ENCODE measurements around the gene SHC2. TPM values are rescaled to one million over a fixed set of nuclear protein-coding genes. Genes with fewer than 3 reads are reported as not detected.

Gene SHC2
- total and polyA plus RNA-seq, 2 of the 13 experiments (the other 11 are each of a cell fraction or from before 2014, with no cell fraction given), result 9.0 to 18.3 TPM

GRCh38 chr19:416416-416815 is 44.4 kb downstream of the SHC2 start (continued):
- TF ChIP-seq ZBED4 (CRISPR knock-in tag; IDR thresholded peaks at IDR 0.05; ENCODE audit: borderline replicate concordance) (no peak), KLF11 (CRISPR knock-in tag; IDR thresholded peaks at IDR 0.05) (no peak), MZF1 (CRISPR knock-in tag; IDR thresholded peaks at IDR 0.05; ENCODE audit: borderline replicate concordance) (no peak)

GRCh38 chr19:415292-415691 is 45.5 kb downstream of the SHC2 start:
- in situ Hi-C loops (cut with HindIII; ENCODE audit: extremely low pct_ligation_motif_present, low pct_unique_long_range_greater_than_20kb), result no loop called here
- Histone ChIP-seq H3K4me2 (ENCODE audit: low read depth, low read length) (no peak overlapping the region), H3K4me1 (ENCODE audit: insufficient read depth, low read length) (no peaks in the 10 kb centered on the region), H3K36me3 (replicated peaks in 1 of 2; ENCODE audit: control insufficient read depth in 1 of 2, insufficient read depth in 2 of 2, low read length in 2 of 2) (0 out of 5 replicates have a peak, but pooled peaks cover 0 to 1% of the 10 kb centered on the region in 2 experiments), H3K9ac (ENCODE audit: insufficient read depth, low read depth, low read length) (no peak overlapping the region), H3K27me3 (ENCODE audit: control insufficient read depth in 1 of 2, insufficient read depth in 2 of 2, low read length in 2 of 2) (peaks cover 6 to 22% of the 10 kb centered on the region in 2 experiments), H2AFZ (ENCODE audit: low read length) (no peak overlapping the region), H3K27ac (ENCODE audit: extremely low read length, insufficient read depth, low read length) (no peak overlapping the region), H4K20me1 (ENCODE audit: insufficient read depth, low read length) (peaks cover 6% of the 10 kb centered on the region; the same call in 1 of the 2 replicates), H3K9me3 (ENCODE audit: low read length) (no peaks in the 10 kb centered on the region), H3K4me3 (replicated peaks in 1 of 3; ENCODE audit: insufficient read depth in 1 of 3, low read depth in 2 of 3, low read length in 3 of 3) (no peak overlapping the region), H3K79me2 (ENCODE audit: insufficient read depth, low read length) (no peaks in the 10 kb centered on the region)
- ChIA-PET CTCF (ENCODE audit: low intra/inter-chr PET ratio, low total read pairs) (no interaction called here), POLR2A (no interaction called here)
- DNase-seq (ENCODE audit: low spot score) (no peak), ATAC-seq (no peak), FAIRE-seq (no peak)
- 94% methylated on average over 1 of the region's 1 CpG for WGBS (ENCODE audit: low lambda C conversion rate)
- BruUV-seq (replicated peaks), result no TSS peak
- intact Hi-C loops (cut with micrococcal nuclease; ENCODE audit: unreplicated experiment), result no loop called here
- TF ChIP-seq ZNF33B (CRISPR knock-in tag; IDR thresholded peaks at IDR 0.05) (no peak), DNMT1 (CRISPR knock-in tag; IDR thresholded peaks at IDR 0.05) (no peak), CENPT (CRISPR knock-in tag; IDR thresholded peaks at IDR 0.05; ENCODE audit: low read depth) (no peak), NR3C1 (CRISPR knock-in tag; IDR thresholded peaks at IDR 0.05) (no peak), SUZ12 (IDR thresholded peaks at IDR 0.05; ENCODE audit: low read depth, low read length) (no peak), AFF4 (CRISPR knock-in tag; IDR thresholded peaks at IDR 0.05) (no peak), GZF1 (CRISPR knock-in tag; IDR thresholded peaks at IDR 0.05) (no peak), TFAP4 (IDR thresholded peaks at IDR 0.05; ENCODE audit: borderline replicate concordance, low read depth) (no peak), PBX2 (CRISPR knock-in tag; IDR thresholded peaks at IDR 0.05) (no peak), ZNF333 (CRISPR knock-in tag; IDR thresholded peaks at IDR 0.05; ENCODE audit: borderline replicate concordance) (no peak), ZBTB1 (CRISPR knock-in tag; IDR thresholded peaks at IDR 0.05; ENCODE audit: borderline replicate concordance) (no peak), YEATS2 (CRISPR knock-in tag; IDR thresholded peaks at IDR 0.05; ENCODE audit: borderline replicate concordance) (no peak)
